Measurements from ENCODE around the gene SH2D2A.

The SH2D2A gene

GRCh38 chr1:156836041-156836654 lies 19.5 kb upstream of the SH2D2A start:
- TF ChIP-seq MAX (IDR thresholded peaks at IDR 0.05; ENCODE audit: low read depth, low read length): no peak
- no peak for TF ChIP-seq POLR2A (IDR thresholded peaks at IDR 0.05; ENCODE audit: extremely low read depth, insufficient read length)
- TF ChIP-seq CTCF (IDR thresholded peaks at IDR 0.05; ENCODE audit: low read depth, low read length): no peak
- TF ChIP-seq MYC (IDR thresholded peaks at IDR 0.05; ENCODE audit: low read depth, low read length): no peak
- DNase-seq (ENCODE audit: low read depth): no peak
- H3K4me3 ChIP-seq (ENCODE audit: low read depth, low read length): no peak overlapping the region

- H3K4me3 ChIP-seq (ENCODE audit: low read depth, low read length): no peak overlapping the region
- no peak for TF ChIP-seq MYC (IDR thresholded peaks at IDR 0.05; ENCODE audit: low read depth, low read length)
- no peak for TF ChIP-seq POLR2A (IDR thresholded peaks at IDR 0.05; ENCODE audit: extremely low read depth, insufficient read length)
- no peak for TF ChIP-seq MAX (IDR thresholded peaks at IDR 0.05; ENCODE audit: low read depth, low read length)
- TF ChIP-seq CTCF (IDR thresholded peaks at IDR 0.05; ENCODE audit: low read depth, low read length): no peak
- no peak for DNase-seq (ENCODE audit: low read depth)
Observed at GRCh38 chr1:156834322-156834721, 17.7 kb upstream of the SH2D2A start.

- TF ChIP-seq MAX (IDR thresholded peaks at IDR 0.05; ENCODE audit: low read depth, low read length): no peak
- TF ChIP-seq POLR2A (IDR thresholded peaks at IDR 0.05; ENCODE audit: extremely low read depth, insufficient read length): no peak
- no peak for TF ChIP-seq CTCF (IDR thresholded peaks at IDR 0.05; ENCODE audit: low read depth, low read length)
- no peak for TF ChIP-seq MYC (IDR thresholded peaks at IDR 0.05; ENCODE audit: low read depth, low read length)
- DNase-seq (ENCODE audit: low read depth): no peak
- no peak overlapping the region for H3K4me3 ChIP-seq (ENCODE audit: low read depth, low read length)
Observed at GRCh38 chr1:156833603-156834002, 17.0 kb upstream of the SH2D2A start.

- no peak overlapping the region for H3K4me3 ChIP-seq (ENCODE audit: low read depth, low read length)
- TF ChIP-seq MAX (IDR thresholded peaks at IDR 0.05; ENCODE audit: low read depth, low read length) (no peak), MYC (IDR thresholded peaks at IDR 0.05; ENCODE audit: low read depth, low read length) (no peak), POLR2A (IDR thresholded peaks at IDR 0.05; ENCODE audit: extremely low read depth, insufficient read length) (no peak), CTCF (IDR thresholded peaks at IDR 0.05; ENCODE audit: low read depth, low read length) (no peak)
- DNase-seq (ENCODE audit: low read depth): no peak
Observed at GRCh38 chr1:156832434-156832833, 15.8 kb upstream of the SH2D2A start.

GRCh38 chr1:156828400-156829124 lies 11.9 kb upstream of the SH2D2A start:
- DNase-seq (ENCODE audit: low read depth): no peak
- no peak overlapping the region for H3K4me3 ChIP-seq (ENCODE audit: low read depth, low read length)
- TF ChIP-seq MAX (IDR thresholded peaks at IDR 0.05; ENCODE audit: low read depth, low read length) (no peak), MYC (IDR thresholded peaks at IDR 0.05; ENCODE audit: low read depth, low read length) (no peak), CTCF (IDR thresholded peaks at IDR 0.05; ENCODE audit: low read depth, low read length) (no peak), POLR2A (IDR thresholded peaks at IDR 0.05; ENCODE audit: extremely low read depth, insufficient read length) (no peak)

Measured in NB4 (cell line).